Neural progenitor cell (in vitro differentiated cells): ENCODE measurements around the gene DOCK4.

Experiments used
- CTCF ChIP-seq: fragments of 200-600 bp; sonication (generic); IDR thresholded peaks from 2 replicates; pipeline ENCODE4 v1.5.1; 2017; ENCODE audit warnings: antibody characterized with exemption, mild to moderate bottlenecking
- EZH2 ChIP-seq: fragments of 200-600 bp; sonication (generic); IDR thresholded peaks from 2 replicates; pipeline ENCODE4 v1.6.1; 2017; ENCODE audit warnings: antibody characterized with exemption, mild to moderate bottlenecking, moderate library complexity

GRCh38 chr7:112049555-112050249 lies 156.5 kb downstream of the DOCK4 start:
- no peak for TF ChIP-seq EZH2
- TF ChIP-seq CTCF, result no peak
